Lung (tissue), 12 donors: ENCODE data around the gene FZD2. TPM values are rescaled to one million over a fixed set of nuclear protein-coding genes. Genes with fewer than 3 reads are reported as not detected.
A peak's percentile ranks its signal among the peaks of the same experiment; 100 is the strongest.

ENCODE experiments used
- ATAC-seq: fragments of 200-7000 bp; cut with Tn5 transposase; one replicate; pipeline ENCODE4 v1.9.1; 2020; ENCODE audit warnings: moderate number of reproducible peaks; ENCODE audit not compliant: insufficient read depth, low FRiP score
- DNase-seq, 3 donors: peaks; one replicate each; pipeline ENCODE4 v3.0.0-alpha.2; 2013 to 2017
- H3K27ac ChIP-seq, 2 donors: one replicate each; pipeline ENCODE4 v1.5.1; 2013; ENCODE audit warnings: mild to moderate bottlenecking in 2 of 2, moderate library complexity in 2 of 2, control low read depth in 1 of 2, inconsistent platforms in 1 of 2, low read depth in 1 of 2, low read length in 1 of 2
- H3K27me3 ChIP-seq, 3 donors: one replicate each; pipeline ENCODE4 v1.5.1; 2013; ENCODE audit warnings: low read length in 2 of 3; ENCODE audit not compliant: control insufficient read depth in 3 of 3, insufficient read depth in 3 of 3
- H3K36me3 ChIP-seq, 4 donors: one replicate each; pipeline ENCODE4 v1.5.1; 2013; ENCODE audit warnings: low read length in 4 of 4, mild to moderate bottlenecking in 1 of 4, moderate library complexity in 1 of 4; ENCODE audit not compliant: control insufficient read depth in 4 of 4, insufficient read depth in 4 of 4
- H3K4me1 ChIP-seq, 5 donors: one replicate each; pipeline ENCODE4 v1.5.1; 2013; ENCODE audit warnings: low read length in 5 of 5, mild to moderate bottlenecking in 2 of 5, moderate library complexity in 1 of 5; ENCODE audit not compliant: control insufficient read depth in 5 of 5, insufficient read depth in 5 of 5
- H3K4me3 ChIP-seq: one replicate; pipeline ENCODE4 v1.5.1; 2013; ENCODE audit warnings: mild to moderate bottlenecking, control low read depth, moderate library complexity
- H3K9ac ChIP-seq, 2 donors: one replicate each; pipeline ENCODE4 v1.5.1; 2013; ENCODE audit warnings: low read length in 2 of 2, control low read depth in 1 of 2; ENCODE audit not compliant: insufficient read depth in 1 of 2
- H3K9me3 ChIP-seq, 4 donors: one replicate each; pipeline ENCODE4 v1.5.1; 2013; ENCODE audit warnings: low read length in 3 of 4, mild to moderate bottlenecking in 1 of 4, moderate library complexity in 1 of 4; ENCODE audit not compliant: control insufficient read depth in 4 of 4, insufficient read depth in 3 of 4
- CTCF ChIP-seq: IDR thresholded peaks from 2 replicates; pipeline ENCODE4 v1.5.1; 2012; ENCODE audit warnings: mild to moderate bottlenecking; ENCODE audit errors: control extremely low read depth, extremely low read depth
- WGBS, 2 donors: extraction: QIAGEN DNeasy Blood & Tissue Kit; methylation state at CpG; one replicate each; pipeline ENCODE4 v1.1.7; 2013; 5-methylcytosine and 5-hydroxymethylcytosine counted together
- polyA plus RNA-seq, 2 donors: library from polyadenylated mRNA; stranded (reverse); fragments of 200-250 nt; gene quantifications; one replicate each; pipeline ENCODE4 v1.2.1, GENCODE V29; 2013
- total RNA-seq, 2 donors: library from RNA; depleted of rRNA in 1 of 2; stranded (reverse); fragments of >200 nt in 1 of 2; gene quantifications; one replicate each; pipeline ENCODE4 v1.2.1, GENCODE V29; 2014 to 2021
- donor health status: control.
- donor health status: control.
- donor health status: Bipolar disorder and iron deficiency.
- donor health status: healthy.
- donor health status: DM: yes; HTN: yes; CAD: no.

FZD2 gene
- total and polyA plus RNA-seq, 4 donors, result 3.8 to 14.1 (median 6.9) TPM

DNA sequence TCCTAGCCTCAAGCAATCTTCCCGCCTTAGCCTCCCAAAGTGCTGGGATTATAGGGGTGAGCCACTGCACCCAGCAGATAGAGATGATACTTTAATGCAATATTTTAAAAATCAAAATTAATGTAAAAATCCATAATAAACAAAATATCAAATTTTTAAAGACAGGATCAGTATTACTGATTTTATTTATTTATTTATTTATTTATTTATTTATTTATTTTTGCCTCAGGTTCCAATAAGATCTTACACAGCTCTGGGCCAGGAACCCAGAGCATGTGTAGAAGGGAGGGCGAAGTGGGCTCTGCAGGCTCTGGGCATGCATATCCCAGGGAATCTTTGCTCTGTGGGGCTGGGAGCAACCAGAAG is 41.6 kb downstream of the FZD2 start:
- Histone ChIP-seq H3K36me3 (no peaks in the 10 kb centered on the region), H3K27ac (no peak overlapping the region), H3K4me3 (no peak overlapping the region), H3K9me3 (peaks cover 0 to 3% (median 0%) of the 10 kb centered on the region in 4 donors), H3K27me3 (no peaks in the 10 kb centered on the region), H3K9ac (no peak overlapping the region), H3K4me1 (peaks cover 0 to 21% (median 4%) of the 10 kb centered on the region in 5 donors)
- no peak for DNase-seq
- ATAC-seq, result no peak
- WGBS, 2 donors, result 97 to 98% methylated on average over 2 of the region's 2 CpGs
- no peak for TF ChIP-seq CTCF

DNA sequence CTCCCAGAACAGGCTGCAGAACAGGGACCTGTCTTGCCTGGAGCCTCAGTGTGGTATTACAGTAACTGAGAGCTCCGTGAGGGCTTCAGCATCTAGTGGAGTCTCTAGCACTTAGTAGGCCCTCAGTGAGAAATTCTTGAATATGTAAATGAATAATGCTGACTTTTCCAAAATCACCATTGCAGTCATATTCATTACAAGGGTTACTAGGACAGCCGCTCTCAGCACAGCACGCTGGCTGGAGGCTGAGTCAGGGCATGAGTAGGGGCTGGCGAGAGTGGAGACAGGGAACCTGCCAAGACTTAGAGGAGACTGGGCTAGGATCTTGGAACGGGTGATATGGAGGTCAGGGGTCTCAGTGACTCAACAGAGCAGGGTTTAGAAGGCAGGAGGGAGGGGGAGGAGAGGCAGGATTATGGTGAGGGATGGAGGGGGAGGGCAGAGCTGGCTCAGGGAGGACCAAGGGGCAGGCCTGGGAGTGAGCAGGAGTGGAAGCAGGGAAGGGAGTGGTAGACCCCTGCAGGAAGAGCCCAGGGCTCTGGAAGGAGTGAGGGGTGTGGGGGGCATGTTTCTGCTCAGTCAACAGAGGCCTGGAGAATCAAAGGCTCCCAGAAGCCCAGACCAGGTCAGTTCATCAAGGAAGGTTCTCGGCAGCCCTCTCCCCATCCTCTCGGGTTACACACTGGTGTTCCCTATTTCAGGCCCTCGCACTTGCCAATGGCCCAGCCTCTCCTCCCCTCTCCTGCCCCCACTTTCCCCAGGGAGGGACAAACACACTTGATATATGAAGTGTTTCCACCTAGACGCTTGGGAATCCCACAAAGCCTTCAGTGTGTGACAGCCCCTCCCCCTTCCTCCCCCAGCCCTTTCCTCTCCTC is 42.3 kb downstream of the FZD2 start:
- TF ChIP-seq CTCF, result no peak
- peak; percentile 73 for ATAC-seq
- no peak overlapping the region for H3K9ac ChIP-seq
- H3K27me3 ChIP-seq, result no peaks in the 10 kb centered on the region
- peak; percentile 79 to 90 (median 79) for DNase-seq
- H3K4me1 ChIP-seq, result peaks cover 0 to 23% (median 4%) of the 10 kb centered on the region in 5 donors
- peaks cover 0 to 3% (median 0%) of the 10 kb centered on the region in 4 donors for H3K9me3 ChIP-seq
- WGBS, 2 donors, result 51 to 79% methylated on average over 7 to 9 of the region's 9 CpGs
- H3K27ac ChIP-seq, result no peak overlapping the region
- H3K4me3 ChIP-seq, result no peak overlapping the region
- H3K36me3 ChIP-seq, result no peaks in the 10 kb centered on the region

GRCh38 chr17:44601539-44601938 is 44.3 kb downstream of the FZD2 start:
- ATAC-seq (no peak), DNase-seq (peak in 2 of 3 donors; percentile 53 to 59)
- no peaks in the 10 kb centered on the region for H3K36me3 ChIP-seq
- peaks cover 0 to 3% (median 0%) of the 10 kb centered on the region in 4 donors for H3K9me3 ChIP-seq
- WGBS, 2 donors, result 54 to 67% methylated on average over 15 of the region's 15 CpGs
- no peak overlapping the region for H3K9ac ChIP-seq
- no peaks in the 10 kb centered on the region for H3K27me3 ChIP-seq
- H3K27ac ChIP-seq, result no peak overlapping the region
- TF ChIP-seq CTCF, result no peak
- H3K4me1 ChIP-seq, result peaks cover 0 to 30% (median 4%) of the 10 kb centered on the region in 5 donors
- no peak overlapping the region for H3K4me3 ChIP-seq
